ACC112 (cell line): ENCODE results near the gene SYCN.

Experiments used
- H2AFZ ChIP-seq: fragments of 200-600 bp; sonication (generic); one replicate; pipeline ENCODE4 v1.6.0; 2017; ENCODE audit warnings: antibody characterized with exemption, low read length; ENCODE audit not compliant: unreplicated experiment
- H3K27ac ChIP-seq: fragments of 200-600 bp; sonication (generic); 2 replicates; pipeline ENCODE4 v1.5.1; 2014; ENCODE audit warnings: low read depth, mild to moderate bottlenecking, antibody characterized with exemption, low read length, moderate library complexity
- H3K27me3 ChIP-seq: fragments of 200-600 bp; sonication (generic); 2 replicates; pipeline ENCODE4 v1.6.1; 2014; ENCODE audit warnings: mild to moderate bottlenecking, antibody characterized with exemption, low read length, moderate library complexity, mixed read lengths; ENCODE audit not compliant: insufficient read depth
- H3K36me3 ChIP-seq: fragments of 200-600 bp; sonication (generic); 2 replicates; pipeline ENCODE4 v1.6.1; 2016; ENCODE audit warnings: mild to moderate bottlenecking, antibody characterized with exemption, low read length, moderate library complexity, mixed read lengths; ENCODE audit not compliant: insufficient read depth
- H3K4me1 ChIP-seq: fragments of 200-600 bp; sonication (generic); one replicate; pipeline ENCODE4 v1.6.1; 2016; ENCODE audit warnings: low read length, mixed read lengths; ENCODE audit not compliant: insufficient read depth, unreplicated experiment, control insufficient read depth
- H3K4me3 ChIP-seq: fragments of 200-600 bp; sonication (generic); 2 replicates; pipeline ENCODE4 v1.5.1; 2014; ENCODE audit warnings: mild to moderate bottlenecking, low read depth, low read length
- H3K79me2 ChIP-seq: fragments of 200-600 bp; sonication (generic); one replicate; pipeline ENCODE4 v1.6.0; 2016; ENCODE audit warnings: low read length; ENCODE audit not compliant: control insufficient read depth, unreplicated experiment, insufficient read depth

The SYCN gene

GRCh38 chr19:39206122-39206521 is 2.1 kb upstream of the SYCN start:
- H3K27ac ChIP-seq, result no peak overlapping the region
- no peaks in the 10 kb centered on the region for H3K4me1 ChIP-seq
- H3K79me2 ChIP-seq, result no peaks in the 10 kb centered on the region
- no peaks in the 10 kb centered on the region for H3K36me3 ChIP-seq
- H3K4me3 ChIP-seq, result no peak overlapping the region
- H3K27me3 ChIP-seq, result peaks cover 24% of the 10 kb centered on the region
- H2AFZ ChIP-seq, result no peak overlapping the region

DNA sequence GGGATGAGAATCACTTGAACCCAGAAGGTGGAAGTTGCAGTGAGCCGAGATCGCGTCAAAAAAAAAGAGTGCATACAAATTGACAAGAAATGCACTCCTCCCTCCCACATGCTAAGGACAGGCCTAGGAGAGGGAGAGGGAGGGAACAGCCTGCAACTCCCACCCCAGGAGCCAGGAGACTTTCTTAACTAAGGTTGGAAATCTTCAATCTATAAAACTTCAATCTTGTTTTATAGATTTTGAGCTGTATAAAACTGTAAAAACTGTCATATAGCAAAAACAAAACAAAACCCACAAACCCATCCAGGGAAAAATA is 1.3 kb upstream of the SYCN start:
- H2AFZ ChIP-seq, result no peak overlapping the region
- H3K27me3 ChIP-seq, result peaks cover 24% of the 10 kb centered on the region
- no peaks in the 10 kb centered on the region for H3K79me2 ChIP-seq
- no peak overlapping the region for H3K4me3 ChIP-seq
- no peaks in the 10 kb centered on the region for H3K4me1 ChIP-seq
- no peak overlapping the region for H3K27ac ChIP-seq
- H3K36me3 ChIP-seq, result no peaks in the 10 kb centered on the region

- H2AFZ ChIP-seq, result no peak overlapping the region
- no peak overlapping the region for H3K27ac ChIP-seq
- no peak overlapping the region for H3K4me3 ChIP-seq
- no peaks in the 10 kb centered on the region for H3K79me2 ChIP-seq
- H3K27me3 ChIP-seq, result peaks cover 26% of the 10 kb centered on the region
- H3K36me3 ChIP-seq, result no peaks in the 10 kb centered on the region
- peaks cover 2% of the 10 kb centered on the region for H3K4me1 ChIP-seq
These were observed 1.1 kb downstream of the SYCN start for GRCh38 chr19:39202998-39203355.

DNA sequence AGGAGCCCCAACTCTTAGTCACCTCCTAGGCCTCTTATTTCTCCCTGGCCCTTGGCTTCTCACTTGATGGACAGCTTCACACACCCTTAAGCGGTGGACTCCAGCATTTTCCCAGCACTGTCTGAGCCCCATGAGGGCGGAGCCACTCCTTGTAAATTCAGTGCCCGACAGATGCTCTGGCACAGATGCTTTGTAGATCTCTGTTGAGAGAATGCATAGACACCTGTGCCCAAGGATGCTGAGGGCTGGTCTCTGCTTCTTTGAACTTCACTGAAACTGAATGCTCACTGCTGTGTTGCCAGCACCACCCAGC is 3.3 kb downstream of the SYCN start:
- Histone ChIP-seq H3K27ac (no peak overlapping the region), H3K4me3 (no peak overlapping the region), H3K36me3 (no peaks in the 10 kb centered on the region), H3K79me2 (no peaks in the 10 kb centered on the region), H2AFZ (no peak overlapping the region), H3K4me1 (peaks cover 4% of the 10 kb centered on the region), H3K27me3 (peaks cover 46% of the 10 kb centered on the region)

DNA sequence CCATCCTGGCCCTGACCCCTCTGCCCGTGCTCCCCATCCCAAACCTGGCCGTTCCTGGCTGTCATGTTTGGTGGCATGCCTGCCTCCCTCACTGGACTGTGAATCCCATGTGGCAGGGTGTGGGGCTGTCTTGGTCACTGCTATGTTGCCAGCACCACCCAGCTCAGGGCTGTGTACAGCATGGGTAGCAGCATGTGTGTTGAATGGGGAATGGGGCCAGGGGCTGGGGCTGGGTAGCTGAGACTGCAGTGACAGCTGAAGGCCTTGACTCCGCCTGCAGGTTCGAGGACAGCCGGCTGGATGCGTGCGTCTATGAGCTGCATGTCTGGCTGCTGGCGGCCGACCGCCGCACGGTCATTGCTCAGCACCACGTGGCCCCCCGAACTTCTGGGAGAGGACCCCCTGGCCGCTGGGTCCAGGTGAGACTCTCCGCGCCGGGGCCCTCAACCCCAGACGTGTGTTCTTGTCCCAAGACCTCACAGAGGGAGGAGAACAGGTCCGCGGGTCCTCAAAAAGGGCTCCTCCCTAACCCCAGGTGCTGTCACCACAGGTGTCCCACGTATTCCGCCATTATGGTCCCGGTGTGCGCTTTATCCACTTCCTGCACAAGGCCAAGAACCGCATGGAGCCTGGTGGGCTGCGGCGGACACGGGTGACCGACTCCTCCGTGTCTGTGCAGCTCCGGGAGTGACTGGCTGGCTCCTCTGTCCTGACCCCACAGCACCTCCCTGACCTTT is 3.8 kb downstream of the SYCN start:
- Histone ChIP-seq H3K79me2 (no peaks in the 10 kb centered on the region), H2AFZ (no peak overlapping the region), H3K27ac (no peak overlapping the region)

DNA sequence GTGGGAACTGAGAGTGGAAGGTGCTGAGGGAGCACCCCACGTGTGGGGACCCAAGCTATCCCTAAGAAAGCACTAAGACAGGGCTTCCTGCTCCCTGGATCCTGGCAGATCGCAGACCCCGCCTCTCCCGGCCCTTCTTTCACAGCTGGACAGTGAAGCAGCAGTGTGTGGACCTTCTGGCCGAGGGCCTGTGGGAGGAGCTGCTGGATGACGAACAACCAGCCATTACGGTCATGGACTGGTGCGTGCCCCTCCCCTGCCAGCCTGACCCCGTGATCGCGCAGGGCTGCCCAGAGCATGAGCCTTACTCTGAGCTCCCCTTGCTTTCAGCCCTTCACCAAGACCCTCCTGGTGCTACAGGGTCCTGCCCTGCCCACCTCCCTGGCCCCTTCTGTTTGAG is 5.0 kb downstream of the SYCN start:
- Histone ChIP-seq H3K79me2 (no peaks in the 10 kb centered on the region), H3K4me3 (no peak overlapping the region), H3K4me1 (peaks cover 4% of the 10 kb centered on the region), H3K36me3 (no peaks in the 10 kb centered on the region), H3K27me3 (peaks cover 46% of the 10 kb centered on the region), H3K27ac (no peak overlapping the region), H2AFZ (no peak overlapping the region)

More for the DNA sequence above, 3.8 kb downstream of the SYCN start:
- Histone ChIP-seq H3K27me3 (peaks cover 50% of the 10 kb centered on the region), H3K36me3 (no peaks in the 10 kb centered on the region), H3K4me1 (peaks cover 4% of the 10 kb centered on the region), H3K4me3 (no peak overlapping the region)

- Histone ChIP-seq H3K27ac (no peak overlapping the region), H2AFZ (no peak overlapping the region), H3K27me3 (peaks cover 33% of the 10 kb centered on the region), H3K36me3 (no peaks in the 10 kb centered on the region), H3K4me1 (peaks cover 4% of the 10 kb centered on the region), H3K4me3 (no peak overlapping the region), H3K79me2 (no peaks in the 10 kb centered on the region)
These were observed 6.3 kb downstream of the SYCN start for GRCh38 chr19:39197808-39198207.

- Histone ChIP-seq H3K4me3 (peak within 1 kb of the TSS; percentile 47; the same call in 1 of the 2 replicates), H3K27ac (no peak within 1 kb of the TSS), H2AFZ (no peak within 1 kb of the TSS)
These were observed 7.1 kb downstream of the SYCN start, which contains the start of gene NCCRP1 for GRCh38 chr19:39196860-39197562. TSS of gene NCCRP1 (plus strand) at chr19:39196964. CDS start at chr19:39196983, 19 bp downstream.

GRCh38 chr19:39196320-39196719 is 7.7 kb downstream of the SYCN start:
- peaks cover 4% of the 10 kb centered on the region for H3K4me1 ChIP-seq
- H3K36me3 ChIP-seq, result no peaks in the 10 kb centered on the region
- H2AFZ ChIP-seq, result no peak overlapping the region
- H3K27ac ChIP-seq, result no peak overlapping the region
- H3K79me2 ChIP-seq, result no peaks in the 10 kb centered on the region
- H3K27me3 ChIP-seq, result peaks cover 30% of the 10 kb centered on the region
- no peak overlapping the region for H3K4me3 ChIP-seq

More at GRCh38 chr19:39196860-39197562, 7.1 kb downstream of the SYCN start, which contains the start of gene NCCRP1:
- peaks cover 4% of the 10 kb centered on the region for H3K4me1 ChIP-seq
- no peaks in the 10 kb centered on the region for H3K79me2 ChIP-seq
- H3K36me3 ChIP-seq, result no peaks in the 10 kb centered on the region
- peaks cover 30% of the 10 kb centered on the region for H3K27me3 ChIP-seq

- H3K79me2 ChIP-seq, result no peaks in the 10 kb centered on the region
- H3K27ac ChIP-seq, result no peak overlapping the region
- H3K27me3 ChIP-seq, result peaks cover 30% of the 10 kb centered on the region
- H2AFZ ChIP-seq, result no peak overlapping the region
- no peak overlapping the region for H3K4me3 ChIP-seq
- no peaks in the 10 kb centered on the region for H3K36me3 ChIP-seq
- H3K4me1 ChIP-seq, result peaks cover 4% of the 10 kb centered on the region
These were observed 8.3 kb downstream of the SYCN start for GRCh38 chr19:39195755-39196154.
